Testis (tissue), 2 donors: Measurements from ENCODE around the gene STOX2.

Experiments used
- CTCF ChIP-seq, 3 experiments: fragments of 450-650 bp in 2 of 3; fragments of 200-600 bp in 1 of 3; sonication (generic) in 1 of 3; IDR thresholded peaks; one replicate each; pipeline ENCODE4 v1.5.1; 2016 to 2019; ENCODE audit warnings: antibody characterized with exemption in 3 of 3, mild to moderate bottlenecking in 2 of 3, moderate library complexity in 1 of 3
- POLR2A ChIP-seq: fragments of 450-650 bp; IDR thresholded peaks from one replicate; pipeline ENCODE4 v1.6.1; 2017; ENCODE audit warnings: antibody characterized with exemption, mild to moderate bottlenecking, moderate library complexity

- TF ChIP-seq CTCF (IDR thresholded peaks at IDR 0.05) (no peak), POLR2A (no peak)
Observed at GRCh38 chr4:184030764-184031163, 125.7 kb downstream of the STOX2 start.
